ENCODE data around the gene DUOX2.
"Not testable (repeated sequence)": the region's sequence is repeated elsewhere in the genome, so short reads cannot be mapped to it uniquely, and the experiment has no call there.

Gene DUOX2

DNA sequence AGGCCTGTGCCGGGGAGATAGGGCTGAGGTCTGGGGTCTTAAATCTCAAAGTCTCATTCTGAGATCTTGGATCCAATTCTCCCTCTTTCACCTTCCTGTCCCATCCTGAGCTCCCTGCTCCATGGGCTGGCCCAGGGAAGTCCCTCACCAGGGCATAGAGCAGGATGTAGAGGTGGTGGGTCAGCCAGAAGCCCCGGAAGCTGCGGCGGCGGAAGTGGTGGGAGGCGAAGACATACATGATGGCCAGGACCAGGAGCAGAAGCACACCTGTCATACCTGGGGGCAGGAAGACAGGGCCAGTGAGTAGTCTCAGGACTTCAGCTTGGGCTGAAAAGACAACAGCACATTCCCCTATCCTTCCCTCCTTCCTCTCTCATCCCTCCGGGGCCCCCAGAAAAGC is 16.5 kb downstream of the DUOX2 start:
- DNase-seq = no peak

DNA sequence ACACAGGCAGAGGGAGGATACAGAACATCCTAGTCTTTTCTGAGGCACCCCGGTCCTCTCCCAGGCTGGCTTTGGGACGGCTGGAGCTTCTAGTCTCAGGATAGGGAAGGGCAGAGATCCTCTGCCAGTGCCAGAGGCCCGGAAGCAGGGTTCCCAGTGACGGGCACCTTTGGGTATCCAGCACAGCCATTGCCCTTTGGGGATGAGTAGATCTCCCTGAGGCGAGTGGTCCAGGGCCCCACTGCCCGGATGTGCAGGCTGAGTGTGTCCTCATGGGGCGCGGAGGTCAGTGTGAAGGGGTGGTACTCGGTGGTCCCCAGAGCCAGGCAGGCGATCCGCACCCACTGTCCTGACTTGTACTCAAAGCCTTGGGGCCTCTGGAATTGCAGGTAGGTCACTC is 18.3 kb downstream of the DUOX2 start:
- no peak for DNase-seq

DNA sequence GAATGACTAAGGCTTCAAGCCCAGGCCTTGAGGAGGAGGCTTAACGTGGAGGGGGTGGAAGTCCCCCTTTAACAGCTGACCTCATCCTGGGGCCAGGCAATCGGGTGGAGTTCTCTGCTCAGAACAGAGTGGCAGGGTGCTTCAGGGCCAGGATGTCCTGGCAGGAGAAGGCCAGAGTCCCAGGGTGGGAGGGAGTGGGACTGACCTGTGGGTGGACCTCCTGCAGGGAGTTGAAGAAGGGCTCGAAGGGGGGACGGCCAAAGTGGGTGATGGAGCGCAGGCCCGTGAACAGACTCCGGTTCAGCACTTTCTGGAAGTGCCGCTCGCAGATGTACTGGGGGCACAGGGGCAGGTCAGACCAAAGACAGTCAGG is 19.6 kb downstream of the DUOX2 start:
- DNase-seq = no peak

DNA sequence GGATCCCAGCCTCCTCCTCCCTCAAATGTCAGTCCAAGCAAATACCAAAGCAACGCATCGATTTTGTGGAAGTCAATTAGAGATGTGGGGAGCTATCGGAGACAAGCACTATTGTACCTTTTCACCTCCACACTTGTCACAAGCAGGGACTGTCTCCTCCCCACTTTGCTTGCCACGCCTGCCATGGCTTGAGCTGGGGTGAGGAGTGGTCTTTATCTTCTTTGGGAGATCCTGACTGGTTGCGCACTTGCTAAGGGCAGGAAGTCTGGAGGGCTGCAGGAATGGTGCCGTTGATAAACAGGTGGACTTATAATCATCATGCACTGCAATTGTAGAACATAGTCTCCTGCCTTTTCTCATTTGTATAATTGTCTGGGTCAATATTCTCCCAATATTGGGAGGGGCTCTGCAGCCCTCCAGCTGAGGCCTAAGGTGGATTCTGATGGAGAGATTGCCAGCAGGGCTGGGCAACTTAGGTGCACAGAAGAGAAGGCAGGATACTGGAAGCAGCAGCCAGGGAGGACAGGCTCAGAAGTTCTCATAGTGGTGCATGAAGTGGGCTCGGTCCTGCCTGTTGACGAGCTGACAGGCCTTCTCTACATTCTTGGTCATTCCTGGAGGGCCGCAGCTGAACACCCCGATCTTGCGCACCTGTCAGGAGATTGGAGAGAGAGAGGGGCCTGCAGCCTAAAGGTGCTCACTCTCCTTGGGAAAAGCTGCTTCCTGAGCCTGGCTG is 20.2 kb downstream of the DUOX2 start:
- DNase-seq = no peak

DNA sequence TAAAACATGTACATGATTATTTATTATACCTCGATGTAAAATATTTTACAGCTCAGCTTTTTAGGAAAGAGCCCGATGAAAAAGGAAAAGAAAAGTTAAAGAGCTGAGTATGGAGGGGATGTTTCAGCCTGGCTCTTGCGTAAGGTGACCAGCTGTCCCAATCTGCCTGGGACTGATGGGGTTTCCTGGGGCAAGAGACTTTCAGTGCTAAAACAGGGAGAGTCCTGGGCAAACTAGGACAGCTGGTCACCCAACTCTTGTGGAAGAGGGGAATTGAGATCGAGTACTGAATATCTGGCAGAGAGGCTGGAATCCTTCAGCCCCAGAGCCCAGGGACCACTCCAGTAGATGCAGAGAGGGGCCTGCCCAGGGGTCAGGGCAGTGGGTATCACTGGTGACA is 21.0 kb downstream of the DUOX2 start:
- DNase-seq = no peak

DNA sequence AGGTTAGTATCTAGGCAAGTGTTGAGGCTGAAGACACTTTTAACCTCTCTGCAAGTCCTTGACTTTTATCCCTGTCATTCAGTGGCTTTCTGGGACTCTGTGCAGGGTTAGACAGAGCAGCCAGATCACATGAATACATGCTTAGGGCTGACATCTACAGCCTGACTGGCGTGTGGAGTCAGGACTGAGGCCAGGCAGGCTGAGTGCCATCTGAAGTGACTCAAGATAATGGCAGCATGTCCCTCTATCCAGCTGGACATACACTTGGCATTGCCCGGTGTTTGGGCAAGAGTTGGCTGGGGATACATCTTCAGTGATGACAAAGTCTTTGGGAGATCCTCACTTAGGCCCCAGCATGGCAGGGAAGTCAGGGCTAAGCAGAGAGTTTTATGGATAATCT is 22.4 kb downstream of the DUOX2 start:
- no peak for DNase-seq

DNA sequence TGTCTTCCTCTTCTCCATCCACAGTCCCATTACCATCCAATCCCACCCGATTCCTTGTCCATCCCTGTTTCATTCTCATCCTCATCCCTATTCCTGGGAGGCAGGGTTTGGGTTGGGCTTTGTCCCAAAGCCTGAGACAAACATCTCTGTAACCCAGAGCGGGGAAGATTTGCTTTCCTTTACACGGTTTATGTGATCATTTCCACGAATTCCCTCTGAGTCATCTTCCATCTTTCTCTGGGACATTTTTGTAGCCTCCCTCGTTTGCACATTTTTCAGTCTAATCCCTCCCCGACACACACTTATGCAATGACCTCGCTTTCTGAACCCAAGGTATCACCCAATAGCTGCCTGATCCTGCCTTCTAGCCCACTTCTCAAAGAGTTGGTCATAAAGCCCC is 22.8 kb downstream of the DUOX2 start:
- DNase-seq = peak; percentile 48

DNA sequence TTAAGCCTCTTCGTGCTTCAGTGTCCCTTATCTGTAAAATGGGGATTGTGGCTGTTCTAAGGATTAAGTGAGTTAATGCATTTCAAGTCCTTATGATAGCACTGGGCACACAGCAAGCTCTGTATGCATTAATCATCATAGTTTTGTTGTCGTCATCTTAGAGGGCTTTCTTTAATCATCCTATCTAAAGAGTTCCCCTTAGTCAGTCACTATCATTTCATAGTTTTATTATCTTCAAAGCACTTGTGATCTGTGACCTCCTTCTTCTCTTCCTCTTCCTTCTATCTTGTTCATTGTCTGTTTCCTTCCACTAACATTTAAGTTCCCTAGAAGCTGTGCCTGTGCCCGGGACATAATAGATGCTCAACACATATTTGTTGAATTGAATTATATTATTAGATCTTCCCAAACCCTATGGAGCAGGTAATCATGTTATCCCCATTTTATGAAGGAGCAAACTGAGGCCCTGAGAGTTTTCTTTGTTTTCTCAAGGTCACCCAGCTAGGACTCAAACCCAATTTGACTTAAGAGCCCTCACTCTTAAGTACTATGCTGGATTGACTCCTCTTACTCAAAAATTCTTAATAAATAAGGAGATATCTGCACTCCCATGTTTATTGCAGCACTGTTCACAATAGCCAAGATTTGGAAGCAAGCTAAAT is 24.1 kb downstream of the DUOX2 start:
- DNase-seq = no peak

DNA sequence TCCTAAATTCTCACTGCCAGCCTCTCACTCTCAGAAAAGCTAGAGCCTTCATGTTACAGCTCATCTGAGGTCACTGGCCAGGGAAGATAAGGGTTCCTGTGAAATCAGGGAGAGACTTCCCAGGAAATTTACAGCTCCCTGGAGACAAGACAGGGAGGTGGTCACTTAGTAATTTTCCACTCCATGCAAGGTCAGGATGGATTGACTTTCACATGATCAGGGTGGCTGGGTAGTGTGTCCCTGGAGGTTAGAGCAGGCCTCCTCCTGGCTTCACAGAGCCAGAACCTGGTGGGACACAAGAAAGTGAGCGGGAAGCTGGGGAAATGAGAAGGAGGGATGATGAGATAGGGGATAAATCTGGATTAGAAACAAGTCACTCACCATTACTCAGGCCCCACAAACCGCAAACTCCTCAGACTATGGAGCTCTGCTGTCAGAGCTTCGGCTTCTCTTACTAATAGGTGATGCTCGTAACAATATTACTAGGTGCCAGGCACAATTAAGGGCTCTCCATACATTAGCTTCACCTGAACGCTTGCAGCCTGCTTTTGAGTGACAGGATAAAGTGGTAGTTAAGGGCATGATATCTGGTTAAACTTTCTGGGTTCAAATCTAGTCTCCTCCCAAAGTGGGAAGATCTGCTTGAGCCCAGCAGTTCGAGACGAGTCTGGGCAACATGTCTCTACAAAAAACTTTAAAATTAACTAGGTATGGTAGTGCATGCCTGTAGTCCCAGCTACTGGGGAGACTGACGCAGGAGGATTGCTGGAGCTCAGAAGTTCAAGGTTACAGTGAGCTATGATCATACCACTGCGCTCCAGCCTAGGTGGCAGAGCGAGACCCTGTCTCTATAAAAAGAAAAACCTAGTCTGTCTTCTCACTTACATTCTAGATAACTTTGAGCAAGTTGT is 24.9 kb downstream of the DUOX2 start:
- no peak for DNase-seq

DNA sequence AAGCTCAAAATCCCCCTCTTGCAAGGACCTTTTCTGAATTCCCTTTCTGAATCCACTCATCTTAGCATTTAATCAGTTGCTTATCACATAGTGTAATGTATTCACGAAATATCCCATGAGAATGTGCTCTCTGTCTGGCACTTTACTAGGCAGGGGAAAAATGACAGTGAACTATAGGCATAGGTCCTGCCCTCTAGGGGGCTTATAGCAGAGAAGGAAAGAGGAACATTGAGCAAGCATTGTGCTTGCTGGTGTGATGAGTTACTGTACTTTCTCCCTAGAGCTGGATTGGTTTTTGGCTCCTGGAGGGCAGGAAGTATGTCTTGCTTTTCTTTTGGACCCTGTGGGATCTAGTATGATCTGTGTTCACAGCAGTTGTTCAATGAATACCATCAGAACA is 26.5 kb downstream of the DUOX2 start:
- DNase-seq = no peak

DNA sequence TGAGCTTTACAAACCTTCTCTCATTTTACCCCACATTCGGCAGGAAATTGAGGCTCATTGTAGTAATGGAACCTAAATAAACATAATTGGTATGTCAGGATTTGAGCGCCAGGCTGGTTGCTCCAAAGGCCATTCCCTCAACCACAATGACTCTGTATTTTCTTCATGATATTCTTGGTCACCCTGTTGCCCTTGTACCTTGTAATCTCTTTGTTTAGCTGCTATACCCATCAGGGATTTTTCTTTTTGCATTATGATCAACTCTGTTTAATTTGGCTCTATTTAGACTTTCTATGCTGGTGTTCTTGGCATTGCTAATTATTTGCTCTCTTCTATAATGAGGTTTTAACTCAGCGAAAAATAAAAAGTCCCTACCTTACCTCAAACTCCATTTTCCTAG is 29.8 kb downstream of the DUOX2 start:
- DNase-seq = no peak

DNA sequence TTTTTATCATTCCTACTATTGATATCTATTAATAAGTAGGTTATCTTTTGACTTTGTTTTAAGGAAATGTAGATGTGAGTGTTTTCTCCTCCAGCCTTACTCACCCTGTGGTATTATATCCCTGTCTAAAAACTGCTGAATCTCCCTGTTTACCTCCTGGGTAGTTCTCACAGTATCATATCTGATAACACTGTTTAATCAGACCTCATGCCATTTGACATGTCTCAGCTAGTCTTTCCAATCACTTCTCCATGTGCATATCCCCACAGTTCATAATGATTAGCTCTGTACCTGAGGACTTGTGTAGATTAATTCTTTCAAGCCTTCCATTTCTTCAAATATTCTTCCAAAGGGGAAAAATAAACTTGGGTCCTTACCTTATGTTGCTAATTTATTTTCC is 30.7 kb downstream of the DUOX2 start:
- no peak for DNase-seq

DNA sequence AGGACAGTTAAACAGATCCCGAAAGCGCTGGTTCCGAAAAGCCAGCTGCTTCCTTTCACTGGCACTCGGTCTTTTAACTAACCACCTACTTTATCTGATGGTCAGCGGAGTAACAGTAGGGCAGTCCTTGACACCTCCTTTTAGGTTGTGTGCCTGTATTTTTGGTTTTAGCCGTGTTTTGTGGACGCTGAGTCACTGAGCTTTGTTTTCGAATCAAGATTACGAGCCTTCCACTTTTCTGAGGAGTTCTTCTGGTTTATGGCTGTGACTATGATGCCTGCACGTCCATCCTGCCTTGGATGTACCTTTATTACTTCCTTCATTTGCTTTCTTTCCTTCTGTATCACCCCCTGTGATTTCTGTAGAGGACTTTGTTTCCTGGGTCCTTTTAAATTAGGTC is 31.6 kb downstream of the DUOX2 start:
- not testable (repeated sequence) for DNase-seq

DNA sequence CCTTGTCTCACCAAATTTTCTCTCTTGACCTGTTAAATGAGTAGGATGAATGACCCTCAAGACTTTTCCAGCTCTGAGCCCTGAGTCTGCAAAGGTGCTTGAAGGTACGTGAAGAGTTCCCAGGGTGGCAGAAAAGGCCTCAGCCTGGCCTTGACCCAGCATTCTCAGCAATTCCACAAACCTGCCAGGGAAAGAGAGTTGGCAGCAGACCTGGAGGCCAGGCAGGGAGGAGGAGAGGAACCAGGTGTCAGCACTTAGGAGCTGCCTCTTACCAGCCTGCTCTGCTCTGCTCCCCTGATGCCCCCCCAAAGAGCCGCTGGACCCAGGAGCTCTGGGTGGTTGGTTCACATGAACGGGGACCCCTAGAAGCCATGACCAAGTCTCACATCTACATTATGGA is 33.4 kb downstream of the DUOX2 start:
- not testable (repeated sequence) for DNase-seq

DNA sequence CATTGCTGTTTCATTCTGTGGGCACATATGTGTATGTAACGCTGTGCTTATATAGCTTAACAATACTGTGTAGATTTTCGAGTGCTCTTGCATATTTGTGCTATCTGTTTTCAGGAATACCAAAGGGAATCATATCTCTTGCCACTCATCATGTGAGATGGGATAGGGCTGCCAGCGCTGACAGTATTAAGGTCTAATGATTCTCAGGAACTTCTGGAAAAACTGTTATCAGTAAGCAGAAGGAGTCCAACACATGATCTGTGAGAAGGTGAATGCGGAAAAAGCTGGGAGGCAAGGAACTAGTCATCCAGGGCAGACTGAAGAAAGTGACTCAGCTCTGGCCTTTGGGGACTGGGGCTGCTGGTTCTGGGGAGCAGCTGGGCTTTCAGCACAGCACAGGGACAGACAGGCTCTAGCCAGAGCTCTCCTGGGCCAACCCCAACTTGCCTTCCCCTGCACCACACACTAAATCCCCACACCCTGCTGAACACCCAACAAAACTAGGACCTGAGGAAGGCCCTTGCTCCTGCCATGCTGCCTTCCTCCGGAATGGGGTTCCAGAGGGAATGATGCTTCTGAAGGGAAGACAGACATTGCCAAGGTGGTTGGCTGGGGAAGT is 34.2 kb downstream of the DUOX2 start:
- DNase-seq = not testable (repeated sequence)

DNA sequence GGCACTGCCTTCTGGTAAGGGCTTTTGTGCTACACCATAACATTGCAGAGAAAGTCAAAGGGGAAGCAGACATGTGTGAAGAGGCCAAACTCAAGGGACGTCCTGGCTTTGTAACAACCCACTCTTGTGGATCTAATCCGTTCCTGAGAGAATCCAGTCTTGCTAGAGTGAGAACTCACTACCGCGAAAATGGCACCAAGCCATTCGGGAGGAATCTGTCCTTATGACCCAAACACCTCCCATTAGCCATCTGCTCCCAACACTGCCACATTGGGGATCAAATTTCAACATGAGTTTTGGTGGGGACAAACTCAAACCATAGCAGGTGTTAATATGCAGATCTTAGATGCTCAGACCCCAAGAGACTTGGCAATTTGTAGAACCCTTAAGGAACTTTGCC is 34.8 kb downstream of the DUOX2 start:
- DNase-seq = not testable (repeated sequence)

DNA sequence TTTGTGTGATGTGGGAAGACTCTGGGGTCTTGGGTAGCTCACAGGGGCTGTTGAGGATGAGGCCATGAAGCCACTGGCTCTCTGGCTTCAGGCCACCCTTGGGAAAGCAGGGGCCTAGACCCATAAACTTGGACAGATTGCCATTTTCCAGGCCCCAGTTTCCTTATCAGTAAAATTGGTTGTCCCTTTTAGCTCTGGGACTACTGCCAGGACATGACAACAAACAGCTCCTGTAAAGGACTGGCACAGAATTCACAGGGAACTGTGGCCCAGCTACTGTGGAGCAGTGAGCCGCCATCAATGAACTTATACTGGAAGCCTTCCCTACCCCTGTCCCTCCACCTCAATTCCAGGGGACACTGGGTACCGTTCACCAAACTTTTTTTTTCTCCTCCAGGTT is 36.6 kb downstream of the DUOX2 start:
- not testable (repeated sequence) for DNase-seq

DNA sequence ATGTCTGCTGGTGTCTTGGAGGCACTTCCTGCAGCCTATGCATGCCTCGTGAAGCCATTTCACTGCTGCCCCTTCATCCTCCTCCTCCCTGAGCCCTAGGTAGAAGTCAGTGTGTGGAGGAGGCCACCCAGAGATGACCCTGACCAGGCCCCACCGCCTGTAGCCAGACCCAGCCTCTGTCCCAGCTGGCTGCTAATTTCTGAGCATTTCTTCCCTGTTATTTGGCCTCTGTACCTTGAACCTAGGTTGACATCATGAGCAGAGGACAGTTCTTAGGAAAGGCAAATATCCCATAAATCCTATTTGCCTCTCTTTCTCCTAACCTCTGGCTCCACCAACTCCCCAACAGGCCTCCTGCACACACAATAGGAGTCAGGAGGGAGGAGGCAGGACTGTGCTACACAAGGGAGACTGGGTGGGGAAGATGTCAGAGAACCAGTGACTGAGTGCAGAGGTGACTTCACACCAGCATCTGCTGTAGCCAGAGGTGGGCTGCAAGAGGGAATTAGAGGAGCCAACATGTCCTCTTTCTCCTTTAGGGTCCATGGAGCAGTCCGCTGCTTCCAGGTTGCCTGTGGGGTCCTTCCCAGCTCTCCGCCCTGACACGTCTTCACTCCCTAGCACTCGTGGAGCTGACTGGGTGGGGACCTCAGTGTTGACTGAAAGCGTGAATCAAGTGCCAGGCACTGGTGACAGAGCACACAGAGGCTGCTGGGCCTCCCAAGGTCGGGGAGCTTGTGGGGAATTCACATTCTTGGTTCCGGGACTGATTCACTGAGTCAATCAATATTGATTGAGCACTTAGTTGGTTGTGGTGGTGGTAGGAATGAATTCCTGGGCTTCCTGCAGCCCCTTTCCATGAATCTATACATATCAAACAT is 38.3 kb downstream of the DUOX2 start:
- DNase-seq = not testable (repeated sequence)

DNA sequence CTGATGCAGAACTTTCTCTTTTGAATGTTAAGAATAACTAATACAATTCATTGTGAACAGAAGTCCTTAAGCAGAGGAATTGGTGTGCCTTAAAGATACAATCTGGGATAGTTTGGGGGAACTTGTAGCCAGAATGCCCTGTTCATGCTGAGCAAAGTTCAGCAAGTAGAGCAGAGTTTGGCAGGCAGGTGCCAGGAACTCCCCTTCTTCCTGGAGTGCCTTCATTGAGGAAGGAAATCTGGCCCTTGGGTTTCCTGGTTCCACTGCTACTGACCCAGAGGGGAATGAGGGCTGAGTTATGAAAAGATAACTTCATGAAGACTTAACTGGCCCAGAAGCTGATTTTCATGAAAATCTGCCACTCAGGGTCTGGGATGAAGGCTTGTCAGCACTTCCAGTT is 40.4 kb downstream of the DUOX2 start:
- DNase-seq = not testable (repeated sequence)

DNA sequence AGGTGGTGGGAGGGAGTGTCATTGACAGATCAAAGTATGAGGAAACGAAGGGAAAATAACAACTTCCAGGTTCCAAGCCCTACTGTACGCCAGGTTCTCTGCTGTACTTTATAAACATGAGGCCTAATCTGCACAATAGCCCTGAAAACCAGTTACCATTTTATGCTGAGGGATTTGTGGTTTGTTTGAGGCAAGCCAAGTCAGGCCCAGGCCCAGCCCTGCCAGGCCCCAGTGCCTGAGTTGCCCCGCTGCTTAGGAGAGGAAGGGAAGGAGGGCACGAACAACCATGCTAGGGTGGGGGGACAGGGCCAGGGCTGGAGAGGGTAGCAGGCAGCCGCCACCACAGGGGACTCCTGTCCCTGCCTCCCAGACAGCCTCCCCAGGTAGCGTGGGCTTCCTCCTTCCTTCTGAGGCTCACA is 44.0 kb downstream of the DUOX2 start:
- DNase-seq = not testable (repeated sequence)

DNA sequence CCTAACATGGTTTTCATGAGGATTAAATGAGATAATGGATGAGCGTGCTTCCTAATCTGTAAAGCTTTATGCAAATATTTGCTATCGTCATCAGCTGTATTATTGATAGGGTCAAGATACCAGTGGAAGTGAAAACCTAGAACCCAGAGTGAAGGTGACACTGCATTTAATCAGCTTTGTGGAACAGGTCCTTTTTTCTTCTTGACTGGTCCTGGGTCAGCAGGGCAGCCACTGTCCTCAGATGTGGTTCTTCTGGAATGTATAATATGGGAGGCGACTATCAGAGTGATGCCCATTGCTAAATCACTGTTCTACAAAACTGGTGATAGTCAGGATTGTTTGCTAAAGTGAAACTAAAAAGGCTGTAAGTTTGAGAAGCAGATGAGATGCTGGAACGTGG is 49.6 kb downstream of the DUOX2 start:
- DNase-seq = no peak

DNA sequence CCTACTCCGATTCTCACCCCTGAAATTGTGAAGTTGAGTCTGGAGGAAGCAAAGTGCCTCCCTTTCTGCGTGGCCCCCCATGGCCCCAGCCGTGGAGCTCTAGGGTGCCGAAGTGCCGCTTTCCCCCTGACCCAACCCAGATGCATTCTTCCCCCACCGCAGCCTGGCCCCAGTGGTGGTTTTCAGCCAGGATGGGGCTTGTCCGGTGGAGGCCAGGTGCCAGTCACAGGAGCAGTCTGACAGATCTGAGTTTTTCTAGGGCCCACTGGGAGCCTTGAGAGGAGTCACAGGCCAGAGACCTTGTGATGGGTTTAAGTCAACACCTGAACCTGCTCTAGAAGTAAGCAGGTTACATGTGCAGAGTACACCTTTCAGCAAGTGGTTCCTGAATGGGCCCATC is 51.7 kb downstream of the DUOX2 start:
- DNase-seq = not testable (repeated sequence)

All from fibroblast of skin of right biceps (primary cell).